Measurements from ENCODE around the gene ANAPC4.
A peak's percentile ranks its signal among the peaks of the same experiment; 100 is the strongest.
"Not testable (repeated sequence)": the region's sequence is repeated elsewhere in the genome, so short reads cannot be mapped to it uniquely, and the experiment has no call there.

Gene ANAPC4, protein sequence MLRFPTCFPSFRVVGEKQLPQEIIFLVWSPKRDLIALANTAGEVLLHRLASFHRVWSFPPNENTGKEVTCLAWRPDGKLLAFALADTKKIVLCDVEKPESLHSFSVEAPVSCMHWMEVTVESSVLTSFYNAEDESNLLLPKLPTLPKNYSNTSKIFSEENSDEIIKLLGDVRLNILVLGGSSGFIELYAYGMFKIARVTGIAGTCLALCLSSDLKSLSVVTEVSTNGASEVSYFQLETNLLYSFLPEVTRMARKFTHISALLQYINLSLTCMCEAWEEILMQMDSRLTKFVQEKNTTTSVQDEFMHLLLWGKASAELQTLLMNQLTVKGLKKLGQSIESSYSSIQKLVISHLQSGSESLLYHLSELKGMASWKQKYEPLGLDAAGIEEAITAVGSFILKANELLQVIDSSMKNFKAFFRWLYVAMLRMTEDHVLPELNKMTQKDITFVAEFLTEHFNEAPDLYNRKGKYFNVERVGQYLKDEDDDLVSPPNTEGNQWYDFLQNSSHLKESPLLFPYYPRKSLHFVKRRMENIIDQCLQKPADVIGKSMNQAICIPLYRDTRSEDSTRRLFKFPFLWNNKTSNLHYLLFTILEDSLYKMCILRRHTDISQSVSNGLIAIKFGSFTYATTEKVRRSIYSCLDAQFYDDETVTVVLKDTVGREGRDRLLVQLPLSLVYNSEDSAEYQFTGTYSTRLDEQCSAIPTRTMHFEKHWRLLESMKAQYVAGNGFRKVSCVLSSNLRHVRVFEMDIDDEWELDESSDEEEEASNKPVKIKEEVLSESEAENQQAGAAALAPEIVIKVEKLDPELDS

DNA sequence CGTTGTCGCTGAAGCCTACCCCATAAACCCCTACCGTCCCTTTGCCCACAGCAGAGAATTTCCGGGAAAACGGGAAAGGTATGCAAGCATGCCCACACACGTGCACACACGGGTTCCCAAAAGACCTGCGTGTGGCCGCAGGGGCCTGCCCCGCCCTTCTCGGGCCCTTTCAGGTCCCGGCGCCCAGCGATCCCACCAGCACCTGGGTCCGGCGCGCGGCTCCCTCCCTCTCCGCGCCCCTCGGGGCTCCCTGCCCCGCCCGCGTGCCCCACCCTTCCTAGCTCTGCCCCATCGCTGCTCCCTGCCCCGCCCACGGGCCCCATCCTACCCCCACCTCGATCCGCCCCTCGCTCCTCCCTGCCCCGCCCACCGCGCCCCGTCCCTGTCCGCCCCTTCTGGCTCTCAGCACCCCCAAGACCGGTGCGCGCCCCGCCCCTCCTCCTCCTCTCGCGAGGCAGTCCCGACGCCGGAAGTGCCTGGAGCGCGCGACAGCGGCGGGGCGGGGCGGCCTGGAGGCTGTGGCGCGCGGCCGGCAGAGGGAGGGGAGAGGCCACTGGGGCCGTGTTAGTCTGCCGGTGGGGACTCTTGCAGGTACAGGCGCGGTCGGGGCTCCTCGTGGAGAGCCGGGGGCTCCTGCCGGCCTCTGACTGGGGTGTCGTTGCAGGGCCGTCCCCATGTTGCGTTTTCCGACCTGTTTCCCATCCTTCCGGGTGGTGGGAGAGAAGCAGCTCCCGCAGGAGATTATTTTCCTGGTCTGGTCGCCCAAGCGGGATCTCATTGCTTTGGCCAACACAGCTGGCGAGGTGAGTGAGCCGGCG, at the start of gene ANAPC4:
Gene ANAPC4 (plus strand): TSS at position 510 of the 818 bp plus-strand sequence. CDS start 165 bp downstream, at position 675.
- peak; percentile 10 for DNase-seq

DNA sequence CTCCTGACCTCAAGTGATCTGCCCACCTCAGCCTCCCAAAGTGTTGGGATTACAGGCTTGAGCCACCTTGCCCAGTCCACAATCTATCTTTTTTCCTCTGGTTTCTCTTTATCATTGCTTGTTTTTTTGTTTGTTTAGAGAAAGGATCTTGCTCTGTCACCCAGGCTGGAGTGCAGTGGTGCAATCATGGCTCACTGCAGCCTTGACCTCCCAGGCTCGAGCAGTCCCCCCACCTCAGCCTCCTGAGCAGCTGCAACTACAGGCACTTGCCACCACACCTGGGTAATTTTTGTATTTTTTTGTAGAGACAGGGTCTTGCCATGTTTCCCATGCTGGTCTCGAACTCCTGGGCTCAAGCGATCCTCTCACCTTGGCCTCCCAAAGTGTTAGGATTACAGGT, 48.6 kb upstream of the ANAPC4 start:
- DNase-seq, result not testable (repeated sequence)

DNA sequence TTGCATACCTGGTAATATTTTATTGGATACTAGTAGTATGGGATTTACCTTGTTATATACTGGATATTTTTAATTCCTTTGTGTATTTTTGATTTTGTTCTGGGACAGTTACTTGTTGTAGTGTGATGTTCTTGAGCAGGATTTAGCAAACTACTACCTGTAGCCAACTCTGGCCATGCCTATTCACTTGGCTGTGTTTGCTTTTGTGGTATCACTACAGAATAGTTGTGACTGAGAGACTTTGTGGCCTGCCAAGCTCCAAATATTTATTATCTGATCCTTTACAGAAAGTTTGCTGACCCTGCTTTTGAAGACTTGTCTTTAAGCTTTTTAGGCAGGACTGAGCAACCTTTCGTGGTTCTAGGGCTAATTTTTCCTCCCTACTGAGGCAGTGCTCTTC, 46.7 kb upstream of the ANAPC4 start:
- no peak for DNase-seq

DNA sequence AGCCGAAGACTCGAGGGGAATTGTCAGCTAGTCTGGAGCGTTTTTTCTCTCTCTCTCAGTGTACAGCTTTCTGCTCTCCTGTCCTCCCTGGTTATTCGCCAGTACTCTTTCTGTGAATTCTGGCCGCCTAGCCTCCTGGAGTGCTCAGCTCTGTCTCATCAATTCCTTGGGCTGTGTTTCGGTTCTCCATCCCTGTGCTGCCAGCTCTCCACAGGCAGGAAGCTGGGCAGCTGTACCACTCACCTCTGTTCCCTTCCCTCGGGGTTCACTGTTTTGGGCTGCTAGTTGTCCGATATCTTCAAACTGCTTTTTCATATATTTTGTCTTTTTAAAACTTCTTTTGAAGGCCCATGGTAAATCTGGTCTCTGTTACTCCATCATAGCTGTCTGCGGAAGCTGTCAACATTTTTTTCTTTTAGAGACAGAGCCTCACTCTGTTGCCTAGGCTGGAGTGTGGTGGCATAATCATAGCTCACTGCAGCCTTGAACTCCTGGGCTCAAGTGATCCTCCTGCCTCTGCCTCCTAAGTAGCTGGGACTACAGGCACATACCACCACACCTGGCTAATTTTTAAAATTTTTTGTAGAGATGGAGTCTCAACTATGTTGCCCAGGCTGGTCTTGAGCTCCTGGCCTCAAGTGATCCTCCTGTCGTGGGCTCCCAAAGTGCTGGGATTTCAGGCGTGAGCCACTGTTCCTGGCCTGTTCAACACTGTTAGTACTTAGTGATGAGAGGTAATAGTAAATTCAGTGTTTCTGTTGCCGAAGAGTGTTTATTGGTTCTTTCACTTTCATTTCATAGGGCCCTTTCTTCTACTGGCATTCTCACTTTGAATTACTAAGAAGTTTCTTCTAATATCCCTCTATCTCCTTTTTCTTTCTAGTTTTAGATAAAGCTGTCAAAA, 45.9 kb upstream of the ANAPC4 start:
- DNase-seq, result no peak

DNA sequence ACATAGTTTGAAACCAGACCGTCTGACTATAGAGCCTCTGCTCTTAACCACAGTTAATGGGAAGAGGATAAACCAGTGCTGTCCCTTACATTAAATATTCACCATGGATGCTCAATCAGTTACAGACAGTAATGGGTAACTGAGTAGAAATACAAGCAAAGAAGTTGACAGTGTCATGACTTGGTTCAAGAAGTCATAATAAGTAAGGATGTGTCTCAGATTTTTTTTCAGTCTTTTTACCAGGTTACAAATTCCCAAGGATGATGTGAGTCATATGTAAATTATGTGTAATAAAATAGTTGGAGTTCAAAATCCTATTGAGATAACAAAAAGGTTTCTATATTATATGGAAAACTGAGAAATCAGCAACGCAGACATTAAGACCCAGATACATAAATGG, 33.4 kb upstream of the ANAPC4 start:
- DNase-seq, result no peak

DNA sequence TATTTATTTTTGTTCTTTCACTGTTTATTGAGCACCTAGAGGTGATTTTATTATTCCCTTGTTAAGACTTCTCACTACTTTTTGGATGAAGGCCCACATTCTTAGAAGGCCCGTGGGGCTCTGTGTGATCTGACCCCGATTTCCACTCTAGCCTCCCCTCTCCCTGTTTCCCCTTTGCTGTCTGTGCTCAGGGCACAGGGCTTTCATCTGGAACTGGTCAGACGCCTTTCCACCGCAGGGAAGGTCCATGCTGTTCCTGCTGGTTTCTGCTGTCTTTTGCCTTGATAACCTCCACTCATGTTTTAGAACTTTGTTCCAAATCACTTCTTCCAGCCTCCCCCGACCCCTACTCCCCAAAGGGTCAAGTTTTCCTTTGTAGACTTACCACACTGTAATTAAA, 31.3 kb upstream of the ANAPC4 start:
- DNase-seq, result no peak

DNA sequence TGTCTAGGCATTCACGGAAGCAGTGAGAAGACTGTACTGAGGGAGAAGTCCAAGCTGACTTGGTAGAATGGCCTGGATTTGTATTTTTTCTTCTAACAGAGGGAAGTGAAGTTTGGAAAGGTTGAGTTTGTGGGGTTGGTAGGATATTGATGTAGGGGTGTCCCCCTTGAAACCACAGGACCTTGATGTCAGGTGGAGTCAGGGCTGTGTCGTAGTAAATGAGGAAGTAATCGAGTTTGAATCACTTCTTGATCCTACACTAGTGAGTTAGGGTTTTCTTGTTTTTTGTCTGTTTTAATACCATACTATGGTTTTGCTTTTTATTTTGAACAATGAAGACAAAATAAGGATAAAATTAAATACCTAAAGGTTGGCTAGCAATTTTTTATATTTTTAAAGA, 30.1 kb upstream of the ANAPC4 start:
- DNase-seq, result no peak

DNA sequence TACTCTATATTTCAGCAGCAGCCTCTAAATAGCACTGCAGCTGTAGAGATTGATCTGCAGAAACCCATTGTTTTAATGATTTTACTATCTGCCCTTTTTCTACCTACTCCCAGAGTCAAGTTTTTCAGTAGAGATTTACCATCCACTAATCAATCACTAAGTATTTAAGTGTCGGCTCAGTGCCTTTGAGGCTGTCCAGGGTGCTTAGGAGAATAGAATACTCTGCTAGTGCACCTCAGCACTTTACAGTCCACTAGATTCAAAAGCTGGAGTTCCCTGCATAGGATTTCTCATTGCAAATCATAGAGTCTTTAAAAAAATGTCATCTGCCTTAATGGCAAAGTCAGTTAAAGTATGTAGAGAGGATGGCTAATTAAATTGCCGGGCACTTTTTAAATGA, 29.6 kb upstream of the ANAPC4 start:
- no peak for DNase-seq

DNA sequence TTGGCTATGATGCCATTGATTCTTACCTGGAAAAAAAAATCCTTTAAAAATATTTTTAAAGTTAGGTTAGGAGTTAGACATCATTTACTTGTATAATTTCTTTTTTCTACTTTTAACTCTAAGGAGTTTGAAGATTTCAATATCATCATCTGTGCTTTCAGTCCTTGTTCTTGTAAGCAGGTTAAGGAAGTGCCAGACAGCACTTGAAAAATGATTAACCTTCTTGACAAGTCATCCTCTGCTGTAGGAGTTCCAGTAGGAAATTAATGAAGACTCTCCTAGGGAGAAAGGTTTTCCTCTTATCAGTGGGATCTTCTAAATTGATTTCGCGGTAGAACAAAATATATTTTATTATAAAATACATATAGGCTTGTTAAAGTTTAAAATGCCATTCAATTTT, 29.1 kb upstream of the ANAPC4 start:
- no peak for DNase-seq

DNA sequence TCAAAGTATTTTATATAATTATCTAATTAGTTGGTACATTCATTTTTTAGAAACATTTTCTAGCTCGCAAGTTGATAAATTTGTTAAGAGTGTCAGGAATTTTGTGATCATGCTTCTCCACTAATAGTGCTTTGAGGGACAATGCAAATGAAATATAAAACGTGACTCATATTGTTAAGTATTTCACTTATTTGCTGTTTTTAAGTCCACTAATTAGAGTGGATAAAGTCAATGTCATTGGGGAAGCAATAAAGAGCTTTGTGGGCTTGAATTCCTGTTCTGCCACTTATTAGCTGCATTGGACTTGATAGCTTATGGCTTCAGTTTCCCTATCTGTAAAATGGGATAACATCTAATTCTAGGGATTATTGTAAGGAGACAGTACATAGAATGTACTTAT, 26.5 kb upstream of the ANAPC4 start:
- DNase-seq, result no peak

DNA sequence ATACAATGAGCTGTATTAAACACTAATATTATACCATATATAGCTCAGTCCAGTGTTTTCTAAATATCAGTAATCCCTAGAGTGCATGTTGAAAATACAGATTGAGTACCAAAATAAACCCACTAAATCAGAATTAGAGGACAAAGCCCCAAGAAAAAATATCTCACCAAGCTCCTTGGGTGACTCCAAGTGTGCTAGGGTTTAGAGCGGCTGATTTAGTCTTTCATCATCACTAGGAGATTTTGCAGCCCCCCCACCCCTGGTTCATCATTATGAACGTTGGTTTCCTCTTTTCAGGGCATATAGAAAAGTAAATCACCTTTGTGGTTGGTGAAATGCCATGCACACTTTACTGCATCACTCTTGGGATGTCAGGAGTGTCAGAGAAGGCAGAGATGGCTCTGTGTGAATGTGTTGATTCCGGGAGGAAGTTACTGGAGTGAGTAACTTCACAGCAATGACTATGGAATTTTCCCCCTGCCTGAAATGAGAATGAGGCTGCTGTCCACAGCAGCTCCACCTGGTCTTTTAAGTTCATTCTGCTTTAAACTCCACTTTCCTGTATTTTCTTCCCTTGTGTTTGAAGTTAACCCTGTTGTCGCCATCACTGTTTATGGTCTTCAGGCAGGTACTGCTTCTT, 25.2 kb upstream of the ANAPC4 start:
- DNase-seq, result no peak

DNA sequence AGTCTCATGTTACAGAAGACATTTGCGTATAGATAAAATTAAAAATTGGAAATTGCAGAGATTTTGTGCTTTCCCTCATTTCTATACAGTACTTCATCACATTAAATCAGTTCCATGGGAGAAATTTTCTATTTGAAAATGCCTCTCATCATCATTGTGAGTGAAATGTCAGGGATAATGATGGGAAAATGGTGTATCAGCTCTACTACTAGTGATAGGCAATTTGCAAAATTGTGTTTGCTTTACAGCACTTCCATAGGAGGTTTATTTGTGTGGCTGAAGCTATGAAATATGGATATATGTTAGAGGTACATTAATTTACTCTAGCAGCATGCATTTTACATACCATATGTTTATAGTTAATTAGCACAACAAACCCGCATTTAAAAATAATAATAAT, 21.0 kb upstream of the ANAPC4 start:
- no peak for DNase-seq

DNA sequence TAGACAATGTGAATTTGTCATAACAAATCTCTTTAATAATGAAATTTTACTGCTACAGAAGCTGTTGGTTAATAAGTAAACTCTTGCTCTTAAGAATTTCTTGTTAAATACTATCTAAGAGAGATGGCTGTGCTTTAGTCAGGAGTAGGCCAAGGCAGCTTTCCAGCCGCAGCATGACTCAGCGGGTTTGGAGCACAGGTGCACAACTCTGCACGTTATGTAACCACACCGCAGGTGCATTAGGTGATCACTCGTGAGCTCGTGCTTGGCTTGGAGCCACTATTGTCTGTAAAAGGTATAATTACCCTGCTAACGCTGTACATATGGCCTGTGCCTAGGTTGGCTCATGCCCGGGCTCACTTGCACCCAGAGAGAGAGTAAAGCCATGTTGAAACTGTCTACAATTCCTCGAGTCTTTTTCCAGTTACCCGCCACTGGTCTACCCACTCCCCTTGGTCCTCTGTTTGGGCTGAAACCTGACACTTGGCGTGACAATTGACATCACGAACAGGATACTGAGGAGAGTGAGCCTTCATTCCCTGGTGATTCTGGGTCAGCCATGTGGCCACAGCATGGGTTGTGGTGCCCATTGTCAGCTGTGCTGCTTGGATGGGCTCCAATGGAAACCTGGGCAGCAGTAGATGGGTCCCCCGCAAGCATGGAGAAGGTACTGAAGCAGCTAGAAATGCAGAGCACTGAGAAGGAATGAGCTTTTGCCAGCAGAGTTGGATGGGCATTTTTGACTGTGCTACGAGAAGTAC, 18.4 kb upstream of the ANAPC4 start:
- no peak for DNase-seq

DNA sequence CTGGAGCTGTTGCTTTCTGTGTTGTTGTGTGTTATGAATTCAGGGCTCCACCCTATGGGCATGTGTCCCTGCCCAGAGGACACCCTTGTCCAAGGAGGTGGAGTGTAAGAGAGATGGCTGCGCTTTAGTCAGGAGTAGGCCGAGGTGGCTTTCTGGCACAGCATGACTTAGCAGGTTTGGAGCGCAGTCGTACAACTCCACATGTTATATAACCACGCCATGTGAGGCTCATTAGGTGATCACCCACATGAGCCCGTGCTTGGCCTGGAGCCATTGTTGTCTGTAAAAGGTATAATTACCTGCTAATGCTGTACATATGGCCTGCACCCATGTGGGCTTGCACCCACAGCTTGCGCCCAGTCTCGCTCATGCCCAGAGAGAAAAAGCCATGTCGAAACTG, 15.8 kb upstream of the ANAPC4 start:
- no peak for DNase-seq

DNA sequence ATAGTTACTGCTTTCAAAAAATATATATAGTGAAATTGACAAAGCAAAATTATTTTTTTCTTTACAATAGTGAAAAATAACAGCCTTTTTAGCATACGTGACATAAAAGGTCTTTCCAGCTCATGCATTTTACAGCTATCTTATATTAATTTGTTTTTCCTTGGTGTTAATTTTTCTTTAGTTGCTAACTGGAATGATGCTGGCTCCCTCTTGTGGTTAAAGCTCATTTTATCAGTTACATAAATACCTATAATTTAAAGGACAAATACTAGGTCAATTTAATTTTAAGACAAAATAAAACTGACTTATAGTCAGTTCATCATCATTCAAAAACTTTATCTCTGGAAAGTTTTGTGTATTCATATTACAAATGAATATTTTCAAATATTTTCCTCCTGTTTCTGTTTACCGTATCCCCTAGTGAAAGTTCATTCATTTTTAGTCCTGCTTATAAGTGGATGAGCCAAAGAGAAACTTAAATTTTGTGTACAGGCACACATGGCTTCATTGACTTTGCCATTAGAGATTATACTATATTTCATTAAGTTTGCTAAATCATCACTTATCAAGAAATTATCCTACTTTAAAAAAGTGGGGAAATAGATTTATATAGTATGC, 9.9 kb upstream of the ANAPC4 start:
- DNase-seq, result no peak

DNA sequence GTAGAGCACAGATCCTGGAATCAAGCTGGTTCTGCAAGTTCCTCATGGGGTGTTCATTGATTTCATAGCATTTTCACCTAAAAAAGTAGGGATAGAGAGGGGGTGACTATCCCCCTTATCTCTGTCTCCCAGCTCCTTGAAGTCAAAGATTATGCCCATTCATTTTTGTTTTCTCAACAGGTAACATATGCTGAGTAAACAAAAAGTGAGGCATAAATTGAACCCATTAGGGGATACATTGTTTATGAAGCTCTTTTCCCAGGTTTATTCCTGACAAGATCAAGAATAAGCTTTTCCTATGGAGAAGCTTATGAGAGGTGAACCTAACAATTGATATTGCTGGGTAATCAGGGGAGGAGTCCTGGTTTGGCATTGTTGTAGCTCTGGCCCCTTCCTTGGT, 9.2 kb upstream of the ANAPC4 start:
- DNase-seq, result no peak

DNA sequence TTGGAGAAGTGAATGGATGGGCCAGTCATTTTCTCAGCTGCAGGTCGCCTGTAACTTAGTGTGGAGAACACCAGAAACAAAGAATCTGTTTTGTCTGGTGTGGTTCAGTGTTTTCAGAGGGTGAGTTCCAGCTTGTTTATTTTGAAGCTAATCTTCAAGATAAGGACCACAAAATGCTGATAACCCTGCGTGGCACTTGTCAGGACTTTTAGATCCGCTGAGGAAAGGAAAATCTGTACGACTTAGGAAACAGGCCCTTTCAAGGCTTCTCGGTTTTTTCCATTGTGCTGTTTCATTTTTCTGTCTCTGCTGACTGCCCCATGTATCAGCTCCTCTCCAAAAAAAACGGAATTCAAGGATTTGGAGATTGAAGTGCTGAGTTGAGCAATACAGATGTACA, 8.7 kb upstream of the ANAPC4 start:
- no peak for DNase-seq

DNA sequence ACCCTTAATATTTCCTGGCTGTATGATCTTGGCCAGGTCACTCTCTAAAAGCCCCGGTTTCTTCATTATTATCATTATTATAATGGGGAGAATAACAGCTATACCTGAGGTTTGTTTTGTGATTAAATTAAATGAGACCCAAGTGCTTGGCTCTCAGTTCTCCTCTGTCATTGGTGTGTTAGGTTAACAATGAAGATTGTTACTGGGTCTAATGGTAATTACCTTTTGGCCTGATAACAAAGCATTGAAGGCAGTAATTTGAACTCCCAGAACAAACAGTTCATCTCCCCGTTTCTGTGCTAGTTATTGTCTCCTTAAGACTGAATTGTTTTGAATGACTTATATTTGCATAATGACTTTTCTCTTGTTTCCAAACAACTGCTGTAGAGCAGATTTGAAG, 6.8 kb upstream of the ANAPC4 start:
- DNase-seq, result no peak

DNA sequence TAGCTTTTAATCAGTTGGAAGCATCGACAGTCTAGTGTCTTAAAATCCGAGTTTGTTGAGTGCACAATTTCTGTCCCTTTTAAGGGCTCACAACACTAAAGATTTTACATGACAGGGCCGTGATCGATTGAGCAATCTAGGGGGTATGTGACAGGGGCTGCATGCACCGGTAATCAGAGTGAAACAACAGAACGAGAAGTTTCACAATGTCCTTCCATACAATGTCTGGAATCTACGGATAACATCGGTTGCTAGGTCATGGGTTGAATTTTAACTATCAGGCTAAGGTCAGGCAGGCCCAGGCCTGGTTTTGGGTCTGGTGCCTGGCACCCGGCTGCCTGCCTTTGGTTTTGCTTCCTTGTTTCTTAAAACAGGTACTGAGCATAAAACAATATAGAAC, 4.5 kb upstream of the ANAPC4 start:
- DNase-seq, result not testable (repeated sequence)

DNA sequence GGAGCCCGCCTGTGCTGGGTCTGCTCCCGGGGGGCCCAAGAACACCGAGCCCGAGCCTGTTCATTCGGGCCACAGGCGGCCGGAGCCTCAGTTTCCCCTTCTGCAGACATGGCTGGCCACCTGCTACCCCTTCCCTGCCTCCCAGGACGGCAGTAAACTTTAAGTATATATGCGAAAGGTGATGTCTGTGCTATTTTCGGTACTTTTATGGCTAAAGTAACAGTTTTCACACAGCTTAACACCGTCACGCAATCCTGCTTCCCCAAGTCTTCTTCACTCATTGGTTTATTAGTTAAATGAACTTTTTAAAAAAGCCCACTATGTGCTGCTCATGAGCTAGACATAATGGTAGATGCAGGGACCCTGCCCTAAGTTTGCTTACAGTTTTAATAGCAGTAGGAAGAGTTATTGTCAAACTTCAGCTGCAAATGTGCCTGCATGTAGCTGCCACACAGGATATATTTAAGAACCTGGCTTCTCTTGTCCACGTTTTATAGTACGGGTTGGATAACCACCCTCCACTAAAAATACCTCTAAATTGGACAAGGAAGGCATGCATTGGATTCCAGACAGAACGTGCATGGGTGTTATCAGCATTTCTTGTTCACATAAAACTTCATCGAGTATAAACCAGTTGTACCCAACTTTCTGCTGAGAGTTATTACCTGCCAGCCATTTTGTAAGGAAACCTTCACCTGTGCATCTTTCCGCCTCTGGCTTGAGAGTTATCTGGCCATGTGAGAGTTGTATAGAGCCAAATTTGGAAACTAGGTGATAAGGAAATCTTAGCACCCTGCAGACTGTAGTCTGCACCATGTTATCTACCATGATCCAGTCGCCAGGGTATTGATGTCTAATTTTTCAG, 741 bp downstream of the ANAPC4 start:
- DNase-seq, result no peak
